GM19452 (cell line): ENCODE results near the gene ATP10A.

Source experiments
- ATAC-seq: cut with Tn5 transposase; IDR thresholded peaks from one replicate; pipeline ENCODE4 v1.9.1; 2021; ENCODE audit not compliant: unreplicated experiment

Gene ATP10A

GRCh38 chr15:25687276-25687675 lies 175.9 kb downstream of the ATP10A start:
- no peak for ATAC-seq

- ATAC-seq = no peak
These were observed 176.3 kb downstream of the ATP10A start for GRCh38 chr15:25686780-25687179.

GRCh38 chr15:25684521-25685431 lies 178.4 kb downstream of the ATP10A start:
- no peak for ATAC-seq

GRCh38 chr15:25683911-25684310 lies 179.2 kb downstream of the ATP10A start:
- ATAC-seq = no peak

GRCh38 chr15:25683415-25683814 lies 179.7 kb downstream of the ATP10A start:
- ATAC-seq = no peak

- no peak for ATAC-seq
These were observed 180.8 kb downstream of the ATP10A start for GRCh38 chr15:25682340-25682739.

- ATAC-seq = no peak
These were observed 182.5 kb downstream of the ATP10A start for GRCh38 chr15:25680686-25681025.

GRCh38 chr15:25679964-25680685 lies 183.0 kb downstream of the ATP10A start:
- ATAC-seq = no peak

GRCh38 chr15:25679492-25679891 lies 183.6 kb downstream of the ATP10A start:
- no peak for ATAC-seq

GRCh38 chr15:25678500-25678855 lies 184.6 kb downstream of the ATP10A start:
- no peak for ATAC-seq

GRCh38 chr15:25677719-25678499 lies 185.2 kb downstream of the ATP10A start:
- no peak for ATAC-seq

GRCh38 chr15:25676070-25676469 lies 187.1 kb downstream of the ATP10A start:
- ATAC-seq = no peak

GRCh38 chr15:25675396-25675795 lies 187.7 kb downstream of the ATP10A start:
- ATAC-seq = no peak

- ATAC-seq = no peak
These were observed 188.2 kb downstream of the ATP10A start for GRCh38 chr15:25674913-25675312.

- ATAC-seq = no peak
These were observed 189.2 kb downstream of the ATP10A start for GRCh38 chr15:25673972-25674371.

- ATAC-seq = no peak
These were observed 189.8 kb downstream of the ATP10A start for GRCh38 chr15:25673351-25673750.

GRCh38 chr15:25671132-25671531 lies 192.0 kb downstream of the ATP10A start:
- no peak for ATAC-seq

- no peak for ATAC-seq
These were observed 192.5 kb downstream of the ATP10A start for GRCh38 chr15:25670621-25671020.

- ATAC-seq = no peak
These were observed 193.0 kb downstream of the ATP10A start for GRCh38 chr15:25670025-25670554.

- ATAC-seq = no peak
These were observed 194.2 kb downstream of the ATP10A start for GRCh38 chr15:25668901-25669300.

- ATAC-seq = no peak
These were observed 194.8 kb downstream of the ATP10A start for GRCh38 chr15:25668236-25668795.
